Trophoblast cell (in vitro differentiated cells and primary cell): ENCODE results near the gene CNTNAP1.
"Not testable (repeated sequence)": the region's sequence is repeated elsewhere in the genome, so short reads cannot be mapped to it uniquely, and the experiment has no call there.

Source experiments
- DNase-seq, 2 donors: peaks; one replicate each; pipeline ENCODE4 v3.0.0-alpha.2; 2016
- H2AFZ ChIP-seq: 2 replicates; pipeline ENCODE4 v1.6.1; 2013; ENCODE audit warnings: low read length, moderate library complexity, mild to moderate bottlenecking; ENCODE audit not compliant: insufficient read depth, poor library complexity
- H2AK5ac ChIP-seq: 2 replicates; pipeline ENCODE4 v1.6.1; 2013; ENCODE audit warnings: mild to moderate bottlenecking, low read length
- H2BK120ac ChIP-seq: 2 replicates; pipeline ENCODE4 v1.6.1; 2013; ENCODE audit warnings: low read length, mild to moderate bottlenecking, moderate library complexity; ENCODE audit not compliant: insufficient read depth, poor library complexity
- H2BK12ac ChIP-seq: 2 replicates; pipeline ENCODE4 v1.6.1; 2013; ENCODE audit warnings: mild to moderate bottlenecking, low read length, moderate library complexity
- H2BK5ac ChIP-seq: 2 replicates; pipeline ENCODE4 v1.6.1; 2013; ENCODE audit warnings: low read length, low read depth, moderate library complexity, mild to moderate bottlenecking; ENCODE audit not compliant: poor library complexity
- H3K14ac ChIP-seq: 2 replicates; pipeline ENCODE4 v1.6.1; 2013; ENCODE audit warnings: mild to moderate bottlenecking, low read length
- H3K18ac ChIP-seq: 2 replicates; pipeline ENCODE4 v1.6.1; 2013; ENCODE audit warnings: mild to moderate bottlenecking, low read length
- H3K23ac ChIP-seq: 2 replicates; pipeline ENCODE4 v1.6.1; 2013; ENCODE audit warnings: low read length
- H3K27ac ChIP-seq: 2 replicates; pipeline ENCODE4 v1.5.1; 2013; ENCODE audit warnings: low read depth, mild to moderate bottlenecking, inconsistent platforms, low read length, moderate library complexity
- H3K27me3 ChIP-seq: 2 replicates; pipeline ENCODE4 v1.6.1; 2013; ENCODE audit warnings: inconsistent platforms, mild to moderate bottlenecking, low read length, moderate library complexity; ENCODE audit not compliant: insufficient read depth
- H3K36me3 ChIP-seq, 2 experiments: 1 replicate in 1 of 2; 2 replicates in 1 of 2; pipeline ENCODE4 v1.6.1; 2013; ENCODE audit warnings: low read length in 2 of 2, mild to moderate bottlenecking in 2 of 2, moderate library complexity in 1 of 2; ENCODE audit not compliant: insufficient read depth in 2 of 2, control insufficient read depth in 1 of 2
- H3K4ac ChIP-seq: 2 replicates; pipeline ENCODE4 v1.6.1; 2013; ENCODE audit warnings: low read depth, mild to moderate bottlenecking, low read length, moderate library complexity
- H3K4me1 ChIP-seq, 2 experiments: 1 replicate in 1 of 2; 2 replicates in 1 of 2; pipeline ENCODE4 v1.6.1; 2013; ENCODE audit warnings: low read length in 2 of 2, mild to moderate bottlenecking in 2 of 2, moderate library complexity in 1 of 2; ENCODE audit not compliant: insufficient read depth in 2 of 2, control insufficient read depth in 1 of 2
- H3K4me2 ChIP-seq: 2 replicates; pipeline ENCODE4 v1.6.1; 2013; ENCODE audit warnings: inconsistent platforms, mild to moderate bottlenecking, low read length, moderate library complexity
- H3K4me3 ChIP-seq: 2 replicates; pipeline ENCODE4 v1.5.1; 2013; ENCODE audit warnings: mild to moderate bottlenecking, low read depth, low read length, inconsistent platforms
- H3K79me1 ChIP-seq: one replicate; pipeline ENCODE4 v1.6.1; 2013; ENCODE audit warnings: low read length
- H3K79me2 ChIP-seq: 2 replicates; pipeline ENCODE4 v1.6.1; 2013; ENCODE audit warnings: low read length, mild to moderate bottlenecking; ENCODE audit not compliant: control insufficient read depth, insufficient read depth, poor library complexity
- H3K9ac ChIP-seq: 2 replicates; pipeline ENCODE4 v1.6.1; 2013; ENCODE audit warnings: mild to moderate bottlenecking, low read length
- H3K9me3 ChIP-seq: 2 replicates; pipeline ENCODE4 v1.6.1; 2013; ENCODE audit warnings: low read depth, mild to moderate bottlenecking, control low read depth, inconsistent platforms, low read length; ENCODE audit not compliant: insufficient read depth
- H4K12ac ChIP-seq: 2 replicates; pipeline ENCODE4 v1.6.1; 2013; ENCODE audit warnings: low read depth, mild to moderate bottlenecking, low read length, moderate library complexity
- H4K8ac ChIP-seq: 2 replicates; pipeline ENCODE4 v1.6.1; 2013; ENCODE audit warnings: low read depth, mild to moderate bottlenecking, low read length, moderate library complexity
- H4K91ac ChIP-seq: one replicate; pipeline ENCODE4 v1.6.1; 2013; ENCODE audit warnings: low read depth, mild to moderate bottlenecking, low read length, moderate library complexity
- WGBS: extraction: QIAGEN DNeasy Blood & Tissue Kit; methylation state at CpG from one replicate; pipeline ENCODE4 v1.1.7; 2013; ENCODE audit warnings: missing lambda C conversion rate; ENCODE audit not compliant: insufficient read length, insufficient coverage; ENCODE audit errors: extremely low coverage; 5-methylcytosine and 5-hydroxymethylcytosine counted together

Gene CNTNAP1

DNA sequence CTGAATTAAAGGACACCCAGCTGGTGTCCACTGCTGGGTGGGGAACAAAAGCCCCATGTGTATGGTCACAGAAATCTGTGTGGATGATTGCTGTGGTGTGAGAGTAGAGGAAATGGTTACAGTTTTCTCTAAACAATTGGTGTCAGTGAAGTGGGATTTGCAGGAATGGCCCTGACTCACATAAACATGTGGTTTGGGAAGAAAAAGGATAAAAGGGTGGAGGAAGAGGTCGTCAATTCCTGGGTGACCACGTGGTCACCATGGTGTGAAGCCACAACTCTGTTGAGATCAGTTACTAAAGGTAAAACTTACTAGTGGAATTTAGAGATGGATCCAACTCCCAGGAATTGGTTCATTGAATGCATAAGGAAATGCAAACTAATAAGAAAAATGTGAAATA, 26.8 kb upstream of the CNTNAP1 start:
- Histone ChIP-seq H3K79me2 (peaks cover 4% of the 10 kb centered on the region), H3K4me3 (no peak overlapping the region), H4K91ac (no peak overlapping the region), H3K18ac (no peak overlapping the region), H3K27ac (no peak overlapping the region), H3K79me1 (peaks cover 9% of the 10 kb centered on the region), H3K23ac (no peak overlapping the region), H2BK5ac (no peak overlapping the region), H2BK12ac (no peak overlapping the region), H3K4me1 (peaks cover 4 to 18% of the 10 kb centered on the region in 2 experiments), H3K14ac (no peak overlapping the region), H3K9me3 (no peaks in the 10 kb centered on the region), H3K27me3 (no peaks in the 10 kb centered on the region), H2AK5ac (no peak overlapping the region), H2BK120ac (no peak overlapping the region), H3K4ac (no peak overlapping the region), H4K12ac (no peak overlapping the region), H3K9ac (no peak overlapping the region), H2AFZ (no peak overlapping the region), H3K4me2 (no peak overlapping the region), H3K36me3 (no peaks in the 10 kb centered on the region), H4K8ac (no peak overlapping the region)
- DNase-seq, result peak in 1 of 2 donors; percentile 20
- WGBS, result no CpG with 5 or more reads among the region's 2 CpGs

DNA sequence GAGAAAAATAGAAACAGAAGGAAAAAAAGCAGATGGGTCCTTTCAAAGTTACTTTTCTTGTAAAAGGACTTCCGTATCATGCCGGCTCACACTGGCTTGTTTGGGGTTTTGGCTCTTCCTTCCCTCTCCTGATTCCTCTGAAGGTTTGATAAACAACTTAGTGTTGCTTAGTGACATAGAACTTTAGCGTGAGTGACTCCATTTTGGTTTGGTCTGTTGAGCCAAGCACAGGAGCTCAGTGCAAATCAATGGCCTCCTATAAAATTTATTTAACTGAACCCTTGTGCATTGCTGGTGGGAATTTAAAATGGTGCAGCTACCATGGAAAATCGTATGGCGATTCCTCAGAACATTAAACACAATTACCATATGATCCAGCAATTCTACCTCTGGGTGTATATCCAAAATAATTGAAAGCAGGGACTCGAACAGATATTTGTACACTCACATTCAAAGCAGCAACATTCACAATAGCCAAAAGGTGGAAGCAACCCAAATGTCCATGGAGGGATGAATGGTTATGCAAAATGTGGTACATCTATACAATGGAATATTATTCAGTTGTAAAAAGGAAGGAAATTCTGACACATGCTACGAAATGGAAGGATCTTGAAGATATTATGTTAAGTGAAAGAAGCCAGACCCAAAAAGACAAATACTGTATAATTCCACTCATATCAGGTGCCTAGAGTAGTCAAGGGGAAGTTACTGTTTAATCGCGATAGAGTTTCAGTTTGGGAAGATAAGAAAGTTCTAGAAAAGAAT, 24.3 kb upstream of the CNTNAP1 start:
- Histone ChIP-seq H2BK12ac (no peak overlapping the region), H3K9me3 (no peaks in the 10 kb centered on the region), H2BK5ac (no peak overlapping the region), H3K18ac (no peak overlapping the region), H2AFZ (no peak overlapping the region), H3K4me3 (no peak overlapping the region), H3K79me1 (peaks cover 9% of the 10 kb centered on the region), H3K36me3 (peaks cover 5 to 6% of the 10 kb centered on the region in 2 experiments), H3K79me2 (peaks cover 4% of the 10 kb centered on the region), H3K14ac (no peak overlapping the region), H4K8ac (no peak overlapping the region), H4K91ac (no peak overlapping the region), H3K9ac (no peak overlapping the region), H4K12ac (no peak overlapping the region), H3K27me3 (no peaks in the 10 kb centered on the region), H3K4me2 (no peak overlapping the region), H2BK120ac (no peak overlapping the region), H3K4ac (no peak overlapping the region), H3K27ac (no peak overlapping the region), H3K23ac (no peak overlapping the region), H3K4me1 (peaks cover 4 to 20% of the 10 kb centered on the region in 2 experiments), H2AK5ac (no peak overlapping the region)
- no CpG with 5 or more reads among the region's 9 CpGs for WGBS
- DNase-seq, result no peak

GRCh38 chr17:42659079-42659931, 23.0 kb upstream of the CNTNAP1 start, which contains the start of gene TUBG2:
Gene TUBG2 (plus strand): TSS chr17:42659284. CDS start chr17:42659504, 220 bp downstream.
- peaks cover 0 to 9% of the 10 kb centered on the region in 2 experiments for H3K4me1 ChIP-seq
- peak within 1 kb of the TSS; percentile 84 for H3K4me2 ChIP-seq
- peak within 1 kb of the TSS; percentile 88 for H3K18ac ChIP-seq
- H2BK5ac ChIP-seq, result peak within 1 kb of the TSS; percentile 5
- H2BK12ac ChIP-seq, result peak within 1 kb of the TSS; percentile 32
- peaks cover 4% of the 10 kb centered on the region for H3K79me2 ChIP-seq
- H3K4me3 ChIP-seq, result peak within 1 kb of the TSS; percentile 74
- no peaks in the 10 kb centered on the region for H3K9me3 ChIP-seq
- peak within 1 kb of the TSS; percentile 4 for H2AK5ac ChIP-seq
- peak within 1 kb of the TSS; percentile 23 for H2BK120ac ChIP-seq
- no peaks in the 10 kb centered on the region for H3K27me3 ChIP-seq
- peak within 1 kb of the TSS; percentile 41 for H4K91ac ChIP-seq
- H3K14ac ChIP-seq, result peak within 1 kb of the TSS; percentile 41
- no CpG with 5 or more reads among the region's 59 CpGs for WGBS
- peaks cover 8 to 9% of the 10 kb centered on the region in 2 experiments for H3K36me3 ChIP-seq
- H4K8ac ChIP-seq, result peak within 1 kb of the TSS; percentile 85
- H3K27ac ChIP-seq, result no peak within 1 kb of the TSS
- peak within 1 kb of the TSS; percentile 61 for H3K9ac ChIP-seq
- peaks cover 5% of the 10 kb centered on the region for H3K79me1 ChIP-seq
- peak; percentile 80 to 91 for DNase-seq
- peak within 1 kb of the TSS; percentile 57 for H4K12ac ChIP-seq
- H2AFZ ChIP-seq, result peak within 1 kb of the TSS; percentile 83
- no peak within 1 kb of the TSS for H3K23ac ChIP-seq
- H3K4ac ChIP-seq, result peak within 1 kb of the TSS; percentile 41

DNA sequence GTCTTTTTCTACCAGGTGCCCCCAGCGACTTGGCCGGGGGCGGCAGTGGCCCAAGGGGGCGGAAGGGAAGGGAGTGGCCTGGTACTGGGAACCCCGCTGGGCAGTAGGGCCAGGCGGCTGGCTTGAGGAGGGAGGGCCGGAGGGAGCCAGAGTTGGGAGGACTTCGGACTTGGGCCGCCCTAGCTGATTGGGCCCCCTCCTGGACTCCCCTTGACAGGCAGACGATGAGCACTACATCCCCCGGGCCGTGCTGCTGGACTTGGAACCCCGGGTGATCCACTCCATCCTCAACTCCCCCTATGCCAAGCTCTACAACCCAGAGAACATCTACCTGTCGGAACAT, 22.4 kb upstream of the CNTNAP1 start:
- not testable (repeated sequence) for H3K27me3 ChIP-seq, H2BK12ac ChIP-seq, H2BK120ac ChIP-seq, H2AK5ac ChIP-seq, H3K4me1 ChIP-seq, H3K14ac ChIP-seq, H3K9ac ChIP-seq, H3K4ac ChIP-seq, DNase-seq, H3K27ac ChIP-seq, H3K4me3 ChIP-seq, H3K18ac ChIP-seq, H3K23ac ChIP-seq, H3K9me3 ChIP-seq, H3K36me3 ChIP-seq, H3K79me2 ChIP-seq, H4K12ac ChIP-seq, H3K79me1 ChIP-seq, H2BK5ac ChIP-seq
- peak overlapping the region; percentile 85 for H4K8ac ChIP-seq
- peak overlapping the region; percentile 84 for H3K4me2 ChIP-seq
- H2AFZ ChIP-seq, result peak overlapping the region; percentile 83
- WGBS, result no CpG with 5 or more reads among the region's 14 CpGs
- H4K91ac ChIP-seq, result peak overlapping the region; percentile 41
